GM19351 (cell line): ENCODE data around the gene EDC3.
A peak's percentile ranks its signal among the peaks of the same experiment; 100 is the strongest.
"Not testable (repeated sequence)": the region's sequence is repeated elsewhere in the genome, so short reads cannot be mapped to it uniquely, and the experiment has no call there.

Experiments
- ATAC-seq: cut with Tn5 transposase; IDR thresholded peaks from one replicate; pipeline ENCODE4 v1.9.1; 2021; ENCODE audit warnings: mild to moderate bottlenecking, moderate library complexity; ENCODE audit not compliant: unreplicated experiment

Gene EDC3

GRCh38 chr15:74612677-74613076 is 83.1 kb downstream of the EDC3 start:
- no peak for ATAC-seq

DNA sequence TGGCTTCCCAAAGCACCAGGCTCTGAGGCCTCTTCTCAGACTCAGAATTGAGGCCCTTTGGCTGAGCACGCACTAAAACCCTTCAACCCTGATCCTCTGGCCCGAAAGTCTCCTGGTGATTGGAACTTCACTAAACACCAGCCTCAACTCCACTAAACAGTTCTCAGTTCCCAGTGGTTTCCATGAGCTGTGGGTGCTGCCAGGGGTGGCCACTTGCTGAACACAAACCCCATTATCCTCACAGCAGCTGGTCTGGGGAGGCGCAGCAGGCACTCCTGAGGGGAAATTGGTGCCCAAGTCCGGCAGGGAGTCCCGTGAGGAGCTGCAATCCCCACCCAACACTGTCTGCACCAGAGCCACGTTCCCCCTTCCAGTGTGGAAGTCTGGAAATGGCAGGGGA is 84.0 kb downstream of the EDC3 start:
- ATAC-seq = no peak

DNA sequence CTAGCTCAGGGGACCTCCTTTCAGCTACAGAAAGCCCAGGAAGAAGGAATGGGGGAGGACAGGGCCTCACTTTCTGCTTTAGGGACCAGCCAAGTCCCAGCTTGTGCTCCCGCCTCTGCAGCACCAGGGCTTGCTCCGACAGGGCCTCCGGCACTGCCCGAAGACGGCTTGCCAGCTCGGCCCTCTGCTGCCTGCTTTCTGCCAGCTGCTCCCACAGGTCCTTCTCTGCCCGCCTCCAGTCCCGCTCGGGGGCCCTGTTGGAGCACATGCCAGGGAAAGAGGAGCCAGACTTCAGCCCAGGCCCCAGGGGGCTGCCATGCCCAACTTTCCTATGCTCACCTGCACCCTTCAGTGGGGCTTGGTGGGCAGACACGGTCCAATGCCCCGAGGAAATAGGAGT is 84.5 kb downstream of the EDC3 start:
- no peak for ATAC-seq

- ATAC-seq = no peak
These were observed 85.4 kb downstream of the EDC3 start for GRCh38 chr15:74610302-74610951.

DNA sequence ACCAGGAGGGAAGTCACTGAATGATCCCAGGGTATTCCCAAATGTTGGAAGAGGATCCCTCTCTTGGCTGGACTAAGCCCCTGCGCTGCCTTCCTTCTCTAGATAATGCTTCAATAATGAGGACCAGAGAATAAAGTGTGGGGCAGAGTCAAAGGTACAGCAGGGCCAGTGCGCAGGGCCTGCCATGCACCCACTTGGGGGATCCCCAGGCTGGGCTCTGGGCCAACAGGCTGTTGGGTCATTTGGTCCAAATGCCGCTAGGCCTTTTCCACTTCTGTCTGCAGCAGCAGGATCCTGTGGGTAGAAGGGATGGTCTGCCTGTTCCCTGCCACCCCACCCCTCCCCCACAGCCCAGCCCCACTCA is 85.9 kb downstream of the EDC3 start:
- no peak for ATAC-seq

DNA sequence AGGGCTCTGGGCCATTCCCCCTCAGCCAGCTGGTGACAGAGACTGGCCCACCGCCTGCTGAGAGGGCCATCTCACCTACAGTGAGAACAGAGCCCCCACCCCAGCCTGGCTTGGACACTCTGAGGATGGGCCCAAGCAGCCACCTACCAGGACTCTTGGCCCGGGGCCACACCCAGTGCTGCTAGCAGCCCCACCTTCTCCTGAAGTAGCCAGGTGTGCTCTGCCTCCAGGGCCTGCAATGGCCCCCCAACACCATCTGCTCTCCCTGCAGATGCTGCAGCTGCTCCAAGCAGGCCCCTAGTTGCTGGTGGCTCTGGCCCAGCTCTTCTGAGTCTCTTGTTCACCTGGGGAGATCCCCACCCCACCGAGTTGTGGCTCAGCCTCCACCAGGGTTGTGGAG is 87.0 kb downstream of the EDC3 start:
- no peak for ATAC-seq

DNA sequence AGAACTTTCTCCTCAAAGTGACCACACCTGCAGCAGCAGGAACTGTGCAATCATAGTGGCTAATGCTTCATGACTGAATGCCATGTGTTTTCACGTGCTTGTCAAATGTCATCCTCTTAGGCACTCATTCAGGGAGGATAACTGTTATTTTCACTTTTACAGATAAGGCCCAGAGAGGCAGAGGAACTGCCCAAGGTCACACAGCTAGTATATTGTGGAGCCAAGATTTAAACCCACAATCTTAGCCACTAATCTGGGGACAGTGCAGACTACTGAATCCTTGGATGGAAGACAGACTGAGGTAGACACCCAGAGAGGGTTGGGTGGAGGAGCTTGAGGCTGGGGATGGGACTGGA is 90.1 kb downstream of the EDC3 start:
- ATAC-seq = no peak

- ATAC-seq = no peak
These were observed 90.6 kb downstream of the EDC3 start for GRCh38 chr15:74604983-74605794.

GRCh38 chr15:74603789-74604705 is 91.8 kb downstream of the EDC3 start:
- no peak for ATAC-seq

GRCh38 chr15:74603026-74603788 is 92.6 kb downstream of the EDC3 start:
- no peak for ATAC-seq

- ATAC-seq = no peak
These were observed 96.7 kb downstream of the EDC3 start for GRCh38 chr15:74599156-74599555.

GRCh38 chr15:74598126-74598842 is 97.5 kb downstream of the EDC3 start:
- ATAC-seq = peak; percentile 98

GRCh38 chr15:74597146-74597705 is 98.6 kb downstream of the EDC3 start:
- ATAC-seq = not testable (repeated sequence)

GRCh38 chr15:74596736-74597135 is 99.1 kb downstream of the EDC3 start:
- ATAC-seq = not testable (repeated sequence)

GRCh38 chr15:74595271-74595670 is 100.6 kb downstream of the EDC3 start:
- ATAC-seq = no peak

- no peak for ATAC-seq
These were observed 101.4 kb downstream of the EDC3 start for GRCh38 chr15:74594455-74594854.

DNA sequence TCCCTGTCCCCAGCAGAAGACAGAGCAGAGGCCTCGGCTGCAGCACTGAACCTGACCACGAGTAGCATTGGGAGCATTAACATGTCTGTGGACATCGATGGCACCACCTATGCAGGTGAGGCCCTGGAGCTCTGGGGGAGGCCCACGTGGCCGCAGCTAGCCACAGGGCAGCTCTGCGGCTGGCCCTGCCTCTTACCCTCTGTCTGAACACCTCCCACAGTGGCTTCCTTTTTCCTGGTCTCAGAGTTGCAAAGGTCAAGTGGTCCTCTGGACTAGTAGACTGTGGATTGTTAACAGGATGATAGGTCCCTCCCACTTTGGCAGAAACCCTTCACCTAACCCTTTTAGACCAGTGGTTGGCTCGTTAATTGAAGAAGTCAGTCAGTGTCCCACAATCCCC is 102.7 kb downstream of the EDC3 start:
- no peak for ATAC-seq

GRCh38 chr15:74592222-74592621 is 103.6 kb downstream of the EDC3 start:
- ATAC-seq = no peak

DNA sequence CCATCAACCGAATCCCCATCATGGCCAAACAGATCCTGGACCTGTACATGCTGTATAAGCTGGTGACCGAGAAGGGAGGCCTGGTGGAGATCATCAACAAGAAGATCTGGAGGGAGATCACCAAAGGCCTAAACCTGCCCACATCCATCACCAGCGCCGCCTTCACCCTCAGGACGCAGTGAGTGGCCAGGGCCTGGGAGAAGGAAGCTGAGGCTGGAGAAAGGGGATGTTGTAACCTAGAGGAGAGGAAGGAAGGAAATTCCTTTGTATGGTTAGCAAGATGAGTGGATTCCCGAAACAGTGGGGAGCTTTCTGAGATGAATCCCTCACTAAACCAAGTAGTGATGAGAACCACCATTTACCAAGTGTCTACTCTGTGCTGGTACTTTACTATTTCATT is 106.0 kb downstream of the EDC3 start:
- no peak for ATAC-seq

DNA sequence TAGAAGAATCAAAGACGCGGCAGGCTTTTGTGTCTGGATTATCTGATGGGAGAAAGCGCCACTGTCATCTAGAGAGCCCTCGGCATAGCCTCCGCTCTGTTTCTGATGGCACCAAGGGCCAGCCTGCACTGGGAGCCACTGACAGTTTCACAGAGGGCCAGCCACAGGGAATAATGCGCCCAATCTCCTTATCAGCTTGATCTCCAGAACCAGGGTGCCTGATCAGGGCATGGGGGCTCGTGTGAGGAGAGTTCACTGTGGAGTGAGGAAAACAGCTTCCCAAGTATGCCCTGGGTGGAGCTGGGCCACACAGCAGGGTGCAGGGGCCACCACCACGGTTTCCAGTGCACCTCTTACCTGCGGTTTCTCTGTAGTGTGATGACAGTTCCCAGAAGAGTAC is 110.0 kb downstream of the EDC3 start:
- no peak for ATAC-seq
